Endothelial cell of umbilical vein (primary cell): ENCODE results near the gene CPZ. TPM values are rescaled to one million over a fixed set of nuclear protein-coding genes. Genes with fewer than 3 reads are reported as not detected.

Experiments used
- BruUV-seq: library from RNA; stranded (reverse); fragments of 400-500 nt; replicated peaks from 2 replicates; lab custom pipeline; 2021; lab: Mats Ljungman, UMichigan
- CTCF ChIA-PET: fragments of 300-600, 350-600 bp; sonication (Branson Sonifier 250); formaldehyde crosslinking; loops from one replicate; lab custom pipeline; 2021; ENCODE audit warnings: antibody characterized with exemption, inconsistent platforms; lab: Charles Lee
- POLR2A ChIA-PET: fragments of 300-600, 350-600 bp; sonication (Branson Sonifier 250); formaldehyde crosslinking; loops from one replicate; lab custom pipeline; 2021; ENCODE audit warnings: antibody characterized with exemption, inconsistent platforms; lab: Charles Lee
- DNase-seq: peaks from one replicate; pipeline ENCODE4 v3.0.0-alpha.2; 2011; ENCODE audit warnings: low read depth, low spot score
- FAIRE-seq: peaks from 2 replicates; lab custom pipeline; 2011; peaks lifted over from hg19 to GRCh38; lab: Jason Lieb, UNC
- H2AFZ ChIP-seq: 2 replicates; pipeline ENCODE4 v1.6.0; 2012; ENCODE audit warnings: low read depth, low read length, control low read depth, inconsistent platforms
- H3K27ac ChIP-seq: 2 replicates; pipeline ENCODE4 v1.5.1; 2011; ENCODE audit warnings: low read depth, mild to moderate bottlenecking, control low read depth, low read length, moderate library complexity; ENCODE audit not compliant: insufficient read depth
- H3K27me3 ChIP-seq, 2 experiments: 2 replicates each; pipeline versions ENCODE4 v1.6.0 to v1.6.1; 2011; ENCODE audit warnings: low read length in 2 of 2, mixed read lengths in 1 of 2; ENCODE audit not compliant: control insufficient read depth in 2 of 2, insufficient read depth in 2 of 2
- H3K36me3 ChIP-seq, 2 experiments: 2 replicates in 1 of 2; 3 replicates in 1 of 2; pipeline ENCODE4 v1.5.1; 2011; ENCODE audit warnings: low read length in 2 of 2, mild to moderate bottlenecking in 1 of 2, moderate library complexity in 1 of 2; ENCODE audit not compliant: control insufficient read depth in 2 of 2, insufficient read depth in 2 of 2; ENCODE audit errors: extremely low read depth in 1 of 2
- H3K4me1 ChIP-seq: 3 replicates; pipeline ENCODE4 v1.5.1; 2011; ENCODE audit warnings: mild to moderate bottlenecking, low read length; ENCODE audit not compliant: control insufficient read depth, insufficient read depth; ENCODE audit errors: extremely low read depth
- H3K4me2 ChIP-seq: 2 replicates; pipeline ENCODE4 v1.6.1; 2011; ENCODE audit warnings: low read length, control low read depth, mixed read lengths; ENCODE audit not compliant: insufficient read depth
- H3K4me3 ChIP-seq, 3 experiments: fragments of 200-600 bp in 1 of 3; sonication (generic), shearing (Covaris generic) in 1 of 3; replicated peaks in 1 of 3; 2 replicates each; pipeline ENCODE4 v1.5.1; 2011 to 2016; ENCODE audit warnings: control low read depth in 3 of 3, low read length in 3 of 3, mild to moderate bottlenecking in 2 of 3, inconsistent platforms in 1 of 3, low read depth in 1 of 3, moderate library complexity in 1 of 3; ENCODE audit not compliant: insufficient read depth in 1 of 3
- H3K79me2 ChIP-seq: 2 replicates; pipeline ENCODE4 v1.6.0; 2012; ENCODE audit warnings: low read length, inconsistent platforms; ENCODE audit not compliant: control insufficient read depth, insufficient read depth
- H3K9ac ChIP-seq: replicated peaks from 2 replicates; pipeline ENCODE3; 2011; ENCODE audit warnings: low read length, control low read depth; ENCODE audit not compliant: insufficient read depth; ENCODE audit errors: extremely low read depth
- H3K9me1 ChIP-seq: replicated peaks from 3 replicates; pipeline ENCODE4 v1.6.0; 2011; ENCODE audit warnings: mild to moderate bottlenecking, low read length; ENCODE audit not compliant: control insufficient read depth, insufficient read depth; ENCODE audit errors: extremely low read depth
- H3K9me3 ChIP-seq: replicated peaks from 2 replicates; pipeline ENCODE4 v1.5.1; 2012; ENCODE audit warnings: low read length, inconsistent platforms; ENCODE audit not compliant: control insufficient read depth, insufficient read depth
- H4K20me1 ChIP-seq: replicated peaks from 2 replicates; pipeline ENCODE3; 2011; ENCODE audit warnings: mild to moderate bottlenecking, low read length; ENCODE audit not compliant: control insufficient read depth, insufficient read depth; ENCODE audit errors: extremely low read depth
- FOS ChIP-seq: IDR thresholded peaks from 2 replicates; pipeline ENCODE4 v1.6.1; 2011; ENCODE audit warnings: mild to moderate bottlenecking, low read length, moderate library complexity, borderline replicate concordance; ENCODE audit not compliant: insufficient read depth
- GATA2 ChIP-seq: IDR thresholded peaks from 2 replicates; pipeline ENCODE4 v1.7.0; 2011; ENCODE audit warnings: low read depth, mild to moderate bottlenecking, moderate library complexity, mixed read lengths, low read length; ENCODE audit not compliant: insufficient read length, insufficient read depth
- MYC ChIP-seq: IDR thresholded peaks from one replicate; pipeline ENCODE4 v1.6.1; 2011; ENCODE audit warnings: mild to moderate bottlenecking, low read depth, low read length
- POLR2A ChIP-seq: IDR thresholded peaks from 2 replicates; pipeline ENCODE4 v1.6.1; 2012; ENCODE audit warnings: low read depth, mild to moderate bottlenecking, control low read depth, low read length
- dilution Hi-C: fragments of 300-500 bp; cut with MboI; formaldehyde crosslinking; loops from one replicate; pipeline ENCODE4 v1.15.0; 2019; ENCODE audit warnings: low sequenced_read_pairs; ENCODE audit not compliant: extremely low pct_ligation_motif_present
- intact Hi-C: fragments of 100-400 bp; cut with micrococcal nuclease; formaldehyde crosslinking; loops from one replicate; pipeline ENCODE4 v1.10.0; 2022
- polyA plus RNA-seq, 4 experiments: library from polyadenylated mRNA; depleted of rRNA in 3 of 4; stranded (reverse) in 3 of 4; unstranded in 1 of 4; fragments of >200 nt; gene quantifications; 2 replicates each; pipeline versions ENCODE4 v1.2.1 to v1.2.3, GENCODE V29; 2011 to 2012; ENCODE audit warnings: missing spikeins in 1 of 4
- total RNA-seq: library from RNA; stranded (reverse); gene quantifications from 2 replicates; pipeline ENCODE4 v1.2.3, GENCODE V29; 2021
- TF ChIP-seq, protein P1 (sequence below), 2 donors: IDR thresholded peaks; 1 replicate in 1 of 2; 2 replicates in 1 of 2; pipeline ENCODE4 v1.5.1; 2011; ENCODE audit warnings: low read length in 2 of 2, mild to moderate bottlenecking in 2 of 2, moderate library complexity in 2 of 2, control low read depth in 1 of 2, inconsistent platforms in 1 of 2, low read depth in 1 of 2; ENCODE audit not compliant: insufficient read depth in 1 of 2; ENCODE audit errors: extremely low read depth in 1 of 2

Gene CPZ
- total and polyA plus RNA-seq, 2 donors (not counting 3 experiments of a cell fraction or from before 2014, with no cell fraction given), result not detected

DNA sequence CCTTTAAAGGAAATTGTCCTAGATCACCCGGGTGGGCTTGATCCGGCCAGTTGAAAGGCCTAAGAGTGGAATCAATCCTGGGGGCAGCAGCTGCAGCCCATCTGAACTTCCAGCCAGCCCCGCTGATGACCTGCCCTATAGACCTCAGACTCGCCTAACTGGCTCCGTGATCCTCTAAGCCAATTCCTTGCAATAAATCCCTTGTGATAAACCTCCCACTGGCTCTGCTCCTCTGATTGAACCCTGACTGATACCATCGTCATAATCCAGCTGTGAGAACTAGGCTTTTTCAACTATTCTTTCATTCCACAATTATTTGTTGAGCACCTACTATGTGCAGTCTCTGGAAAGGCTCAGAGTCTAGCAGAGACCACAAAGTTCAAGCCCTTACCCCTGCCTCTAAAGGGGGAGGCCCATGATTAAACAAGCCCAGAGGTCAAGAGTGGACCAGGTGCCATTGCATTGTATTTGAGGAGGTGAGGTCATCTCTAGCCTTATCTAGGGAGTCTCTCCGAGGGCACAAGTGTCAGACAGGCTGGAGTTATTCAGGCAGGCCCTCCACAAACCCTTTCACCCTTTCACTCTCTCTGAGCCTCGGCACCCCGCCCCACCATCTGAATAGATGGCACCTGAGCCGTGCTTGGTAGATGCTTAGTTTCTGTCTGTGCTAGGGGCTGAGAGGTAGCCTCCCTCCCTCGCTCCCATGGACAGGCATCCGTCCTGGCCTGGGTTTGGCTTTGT is 32.9 kb upstream of the CPZ start:
- FAIRE-seq (no peak), DNase-seq (no peak)
- Histone ChIP-seq H3K27ac (no peak overlapping the region), H3K27me3 (no peaks in the 10 kb centered on the region), H2AFZ (no peak overlapping the region), H3K4me2 (no peak overlapping the region), H3K4me3 (no peak overlapping the region), H3K9ac (no peak overlapping the region), H3K4me1 (no peaks in the 10 kb centered on the region), H3K36me3 (no peaks in the 10 kb centered on the region), H4K20me1 (no peaks in the 10 kb centered on the region), H3K79me2 (no peaks in the 10 kb centered on the region), H3K9me1 (no peaks in the 10 kb centered on the region), H3K9me3 (no peaks in the 10 kb centered on the region)
- ChIA-PET CTCF (no interaction called here), POLR2A (no interaction called here)
- TF ChIP-seq GATA2 (no peak), POLR2A (no peak), MYC (no peak), FOS (no peak)
- TF ChIP-seq, protein P1, sequence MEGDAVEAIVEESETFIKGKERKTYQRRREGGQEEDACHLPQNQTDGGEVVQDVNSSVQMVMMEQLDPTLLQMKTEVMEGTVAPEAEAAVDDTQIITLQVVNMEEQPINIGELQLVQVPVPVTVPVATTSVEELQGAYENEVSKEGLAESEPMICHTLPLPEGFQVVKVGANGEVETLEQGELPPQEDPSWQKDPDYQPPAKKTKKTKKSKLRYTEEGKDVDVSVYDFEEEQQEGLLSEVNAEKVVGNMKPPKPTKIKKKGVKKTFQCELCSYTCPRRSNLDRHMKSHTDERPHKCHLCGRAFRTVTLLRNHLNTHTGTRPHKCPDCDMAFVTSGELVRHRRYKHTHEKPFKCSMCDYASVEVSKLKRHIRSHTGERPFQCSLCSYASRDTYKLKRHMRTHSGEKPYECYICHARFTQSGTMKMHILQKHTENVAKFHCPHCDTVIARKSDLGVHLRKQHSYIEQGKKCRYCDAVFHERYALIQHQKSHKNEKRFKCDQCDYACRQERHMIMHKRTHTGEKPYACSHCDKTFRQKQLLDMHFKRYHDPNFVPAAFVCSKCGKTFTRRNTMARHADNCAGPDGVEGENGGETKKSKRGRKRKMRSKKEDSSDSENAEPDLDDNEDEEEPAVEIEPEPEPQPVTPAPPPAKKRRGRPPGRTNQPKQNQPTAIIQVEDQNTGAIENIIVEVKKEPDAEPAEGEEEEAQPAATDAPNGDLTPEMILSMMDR (IDR thresholded peaks at IDR 0.05; ENCODE audit: extremely low read depth in 1 of 2, insufficient read depth in 1 of 2, low read depth in 1 of 2, low read length in 2 of 2), result no peak
- dilution Hi-C loops (no loop called here), intact Hi-C loops (no loop called here)
- BruUV-seq, result no TSS peak
